Measurements from ENCODE around the gene TRIO. TPM values are rescaled to one million over a fixed set of nuclear protein-coding genes. Genes with fewer than 3 reads are reported as not detected.

Gene TRIO
- total RNA-seq, 1 donor from 2014 or later, result 148 TPM

DNA sequence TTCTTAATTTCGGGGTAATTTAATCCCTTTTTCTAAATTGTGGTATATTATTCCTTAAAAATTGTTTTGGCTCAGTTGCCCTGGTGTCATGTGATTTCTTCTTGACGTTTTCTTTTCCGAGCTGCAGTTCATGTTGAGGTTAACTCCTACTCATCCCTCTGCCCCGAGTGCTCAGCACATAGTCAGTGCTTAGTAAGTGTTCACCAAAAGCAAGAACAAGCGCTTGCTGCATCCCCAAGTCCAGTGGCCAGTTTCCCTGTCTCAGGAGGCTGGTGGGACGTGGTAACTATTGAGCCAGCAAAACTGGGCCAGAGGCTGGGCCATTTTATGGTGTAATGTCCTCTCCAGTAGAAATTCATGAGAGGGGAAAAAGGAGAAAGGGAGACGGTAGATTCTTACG lies 23.3 kb downstream of the TRIO start:
- no peak overlapping the region for H3K4me3 ChIP-seq
- intact Hi-C loops (cut with DNase I), result no loop called here
- no peak overlapping the region for H3K27ac ChIP-seq
- ATAC-seq, result no peak
- H3K4me1 ChIP-seq, result peaks cover 45% of the 10 kb centered on the region
- H3K9me3 ChIP-seq, result no peaks in the 10 kb centered on the region
- DNase-seq, result no peak
- no peaks in the 10 kb centered on the region for H3K36me3 ChIP-seq
- H3K27me3 ChIP-seq (ENCODE audit: low read depth), result no peaks in the 10 kb centered on the region
- TF ChIP-seq, protein P1, sequence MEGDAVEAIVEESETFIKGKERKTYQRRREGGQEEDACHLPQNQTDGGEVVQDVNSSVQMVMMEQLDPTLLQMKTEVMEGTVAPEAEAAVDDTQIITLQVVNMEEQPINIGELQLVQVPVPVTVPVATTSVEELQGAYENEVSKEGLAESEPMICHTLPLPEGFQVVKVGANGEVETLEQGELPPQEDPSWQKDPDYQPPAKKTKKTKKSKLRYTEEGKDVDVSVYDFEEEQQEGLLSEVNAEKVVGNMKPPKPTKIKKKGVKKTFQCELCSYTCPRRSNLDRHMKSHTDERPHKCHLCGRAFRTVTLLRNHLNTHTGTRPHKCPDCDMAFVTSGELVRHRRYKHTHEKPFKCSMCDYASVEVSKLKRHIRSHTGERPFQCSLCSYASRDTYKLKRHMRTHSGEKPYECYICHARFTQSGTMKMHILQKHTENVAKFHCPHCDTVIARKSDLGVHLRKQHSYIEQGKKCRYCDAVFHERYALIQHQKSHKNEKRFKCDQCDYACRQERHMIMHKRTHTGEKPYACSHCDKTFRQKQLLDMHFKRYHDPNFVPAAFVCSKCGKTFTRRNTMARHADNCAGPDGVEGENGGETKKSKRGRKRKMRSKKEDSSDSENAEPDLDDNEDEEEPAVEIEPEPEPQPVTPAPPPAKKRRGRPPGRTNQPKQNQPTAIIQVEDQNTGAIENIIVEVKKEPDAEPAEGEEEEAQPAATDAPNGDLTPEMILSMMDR (IDR thresholded peaks at IDR 0.05), result no peak

DNA sequence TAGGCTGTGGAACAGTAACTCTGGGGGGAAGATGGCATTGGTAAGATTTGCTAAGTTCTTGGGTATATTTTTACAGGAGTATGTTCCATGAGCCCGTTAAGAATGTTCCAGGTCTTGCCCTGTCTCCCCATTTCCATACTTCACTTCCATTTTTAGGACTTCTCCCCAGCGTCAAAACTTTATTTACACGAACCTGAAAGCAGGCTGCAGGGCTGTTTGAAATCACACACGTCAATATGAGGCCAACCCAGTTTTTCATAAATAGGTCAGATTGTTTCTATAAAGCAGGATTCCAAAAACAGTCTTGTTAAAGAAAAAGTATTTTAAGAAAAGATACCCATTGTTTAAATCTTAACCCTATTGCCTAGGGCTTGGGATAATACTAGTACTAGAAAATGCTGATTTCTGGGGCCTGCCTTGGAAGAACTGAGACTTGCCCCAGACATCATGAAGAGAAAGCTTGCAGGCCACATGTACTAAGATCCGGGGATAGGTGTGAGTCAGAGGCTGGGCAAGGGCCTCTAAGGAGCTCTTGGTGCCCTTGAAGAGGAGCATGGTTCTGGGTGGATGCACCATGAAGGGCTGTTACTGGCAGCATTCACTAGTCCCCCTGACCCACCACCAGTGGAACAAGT lies 24.2 kb downstream of the TRIO start:
- Histone ChIP-seq H3K27ac (no peak overlapping the region), H3K4me1 (peaks cover 54% of the 10 kb centered on the region), H3K36me3 (no peaks in the 10 kb centered on the region), H3K4me3 (no peak overlapping the region), H3K9me3 (no peaks in the 10 kb centered on the region), H3K27me3 (ENCODE audit: low read depth) (no peaks in the 10 kb centered on the region)
- TF ChIP-seq, protein P1 (IDR thresholded peaks at IDR 0.05), result no peak
- no peak for DNase-seq
- ATAC-seq, result peak in 1 of 2 donors; percentile 74
- intact Hi-C loops (cut with DNase I), result no loop called here

DNA sequence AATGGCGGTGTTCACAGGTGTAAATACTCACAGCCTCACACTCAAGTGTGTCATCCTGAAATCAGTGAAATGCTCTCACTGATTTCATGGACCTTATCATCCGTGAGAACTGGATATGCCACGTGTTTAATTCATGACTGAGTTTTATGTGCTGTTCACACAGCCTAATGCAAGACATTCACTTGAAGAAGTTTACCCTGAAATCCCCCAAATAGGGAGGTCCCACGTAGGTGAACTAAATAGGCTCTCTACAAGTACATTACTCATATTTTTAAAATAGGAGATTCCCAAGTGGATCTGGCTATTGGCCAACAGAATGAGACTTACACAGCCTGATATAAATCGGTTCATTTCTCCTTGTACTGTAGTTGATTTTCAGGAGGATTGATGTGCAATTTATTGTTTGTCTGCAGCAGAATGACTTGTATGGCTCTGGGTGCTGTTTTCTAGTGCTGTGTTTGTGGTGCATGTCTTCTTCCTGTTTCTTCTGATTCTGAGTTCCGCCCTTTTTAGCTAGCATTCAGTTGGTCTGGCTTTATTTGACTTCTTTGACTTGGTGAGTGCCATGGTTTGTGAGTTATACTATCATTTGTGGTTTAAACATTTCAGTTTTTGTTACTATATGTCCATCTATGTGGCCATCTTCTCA lies 25.1 kb downstream of the TRIO start:
- TF ChIP-seq, protein P1 (IDR thresholded peaks at IDR 0.05), result no peak
- DNase-seq (no peak), ATAC-seq (peak in 1 of 2 donors; percentile 45)
- Histone ChIP-seq H3K27ac (no peak overlapping the region), H3K4me1 (peaks cover 63% of the 10 kb centered on the region), H3K9me3 (no peaks in the 10 kb centered on the region), H3K27me3 (ENCODE audit: low read depth) (no peaks in the 10 kb centered on the region), H3K36me3 (no peaks in the 10 kb centered on the region), H3K4me3 (no peak overlapping the region)
- intact Hi-C loops (cut with DNase I), result no loop called here

DNA sequence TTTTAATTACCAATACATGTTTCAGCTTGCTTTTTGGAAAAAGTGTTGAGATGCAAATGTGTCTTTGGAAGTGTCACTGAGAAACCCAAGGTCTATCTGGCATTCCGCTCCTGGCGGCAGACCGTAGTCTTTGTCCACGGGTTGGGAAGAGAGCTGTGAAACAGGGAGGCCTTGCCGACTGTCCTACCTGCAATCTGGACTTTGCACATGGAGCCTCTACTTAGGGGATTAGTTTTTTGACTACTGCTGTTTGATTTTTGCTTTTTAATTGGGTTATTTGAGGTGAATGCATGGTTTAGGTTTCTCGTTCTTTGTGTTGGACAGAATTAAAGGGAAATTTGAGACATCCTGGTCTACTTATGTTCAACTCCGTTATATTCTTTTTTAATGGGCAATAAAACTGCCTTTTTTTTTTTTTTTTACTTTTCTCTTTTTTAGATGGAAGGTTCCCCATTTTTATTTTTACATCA lies 25.7 kb downstream of the TRIO start:
- Histone ChIP-seq H3K27ac (no peak overlapping the region), H3K9me3 (no peaks in the 10 kb centered on the region), H3K36me3 (no peaks in the 10 kb centered on the region), H3K27me3 (ENCODE audit: low read depth) (no peaks in the 10 kb centered on the region), H3K4me3 (no peak overlapping the region), H3K4me1 (peaks cover 69% of the 10 kb centered on the region)
- DNase-seq (no peak), ATAC-seq (no peak)
- intact Hi-C loops (cut with DNase I), result no loop called here
- TF ChIP-seq, protein P1 (IDR thresholded peaks at IDR 0.05), result no peak

DNA sequence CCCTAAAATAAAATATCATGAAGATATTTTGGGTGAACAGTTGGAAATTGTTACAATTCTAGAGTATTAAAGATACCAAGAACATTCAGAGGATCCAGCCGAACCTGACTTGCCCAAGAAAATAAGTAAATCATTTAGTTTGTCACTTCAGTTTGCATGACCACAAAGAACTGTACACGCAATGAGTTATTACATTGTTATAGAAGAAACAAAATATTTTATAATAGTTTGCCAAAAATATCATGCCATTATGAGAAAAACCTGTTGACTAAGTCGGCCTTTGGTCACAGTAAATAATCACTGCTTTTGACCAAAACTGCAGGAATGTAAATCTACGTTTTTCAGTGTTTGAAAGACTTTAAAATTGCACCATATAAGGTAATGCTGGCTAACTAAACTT lies 27.9 kb downstream of the TRIO start:
- Histone ChIP-seq H3K36me3 (no peaks in the 10 kb centered on the region), H3K27ac (no peak overlapping the region), H3K4me1 (peaks cover 69% of the 10 kb centered on the region), H3K9me3 (no peaks in the 10 kb centered on the region), H3K27me3 (ENCODE audit: low read depth) (no peaks in the 10 kb centered on the region), H3K4me3 (no peak overlapping the region)
- ATAC-seq, result no peak
- DNase-seq, result no peak
- intact Hi-C loops (cut with DNase I), result no loop called here
- TF ChIP-seq, protein P1 (IDR thresholded peaks at IDR 0.05), result no peak
